ENCODE results near the gene CAMKK2.

The CAMKK2 gene

DNA sequence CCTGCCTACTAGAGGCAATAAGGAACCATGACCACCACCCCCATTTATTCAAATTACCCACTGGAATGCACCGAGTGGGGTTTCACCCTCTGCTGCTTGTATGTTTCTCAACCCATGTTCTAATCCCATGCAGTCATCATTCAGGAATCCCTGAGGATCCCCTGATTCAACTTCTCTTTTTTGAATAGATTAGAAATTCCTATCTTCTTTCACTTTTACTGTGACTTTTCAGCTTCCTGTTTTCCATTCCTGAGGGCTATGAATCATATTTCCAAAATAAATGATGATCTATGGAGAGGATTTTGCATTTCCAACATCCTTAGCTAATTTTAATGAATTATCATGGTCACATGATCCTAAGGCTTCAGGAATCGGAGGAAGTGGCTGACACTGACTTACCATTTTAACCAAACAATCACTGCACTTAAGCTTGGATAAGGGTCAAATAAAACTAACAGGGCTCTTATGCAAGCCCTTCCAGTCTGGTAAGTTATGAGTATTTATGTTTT, 105.9 kb downstream of the CAMKK2 start:
- peak; percentile 95 for DNase-seq (ENCODE audit: low read depth)
- TF ChIP-seq, protein P1, sequence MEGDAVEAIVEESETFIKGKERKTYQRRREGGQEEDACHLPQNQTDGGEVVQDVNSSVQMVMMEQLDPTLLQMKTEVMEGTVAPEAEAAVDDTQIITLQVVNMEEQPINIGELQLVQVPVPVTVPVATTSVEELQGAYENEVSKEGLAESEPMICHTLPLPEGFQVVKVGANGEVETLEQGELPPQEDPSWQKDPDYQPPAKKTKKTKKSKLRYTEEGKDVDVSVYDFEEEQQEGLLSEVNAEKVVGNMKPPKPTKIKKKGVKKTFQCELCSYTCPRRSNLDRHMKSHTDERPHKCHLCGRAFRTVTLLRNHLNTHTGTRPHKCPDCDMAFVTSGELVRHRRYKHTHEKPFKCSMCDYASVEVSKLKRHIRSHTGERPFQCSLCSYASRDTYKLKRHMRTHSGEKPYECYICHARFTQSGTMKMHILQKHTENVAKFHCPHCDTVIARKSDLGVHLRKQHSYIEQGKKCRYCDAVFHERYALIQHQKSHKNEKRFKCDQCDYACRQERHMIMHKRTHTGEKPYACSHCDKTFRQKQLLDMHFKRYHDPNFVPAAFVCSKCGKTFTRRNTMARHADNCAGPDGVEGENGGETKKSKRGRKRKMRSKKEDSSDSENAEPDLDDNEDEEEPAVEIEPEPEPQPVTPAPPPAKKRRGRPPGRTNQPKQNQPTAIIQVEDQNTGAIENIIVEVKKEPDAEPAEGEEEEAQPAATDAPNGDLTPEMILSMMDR (conservative IDR thresholded peaks at IDR 0.05; ENCODE audit: low read depth, low read length): no peak
- H3K4me3 ChIP-seq (ENCODE audit: low read depth, low read length): no peak overlapping the region

DNA sequence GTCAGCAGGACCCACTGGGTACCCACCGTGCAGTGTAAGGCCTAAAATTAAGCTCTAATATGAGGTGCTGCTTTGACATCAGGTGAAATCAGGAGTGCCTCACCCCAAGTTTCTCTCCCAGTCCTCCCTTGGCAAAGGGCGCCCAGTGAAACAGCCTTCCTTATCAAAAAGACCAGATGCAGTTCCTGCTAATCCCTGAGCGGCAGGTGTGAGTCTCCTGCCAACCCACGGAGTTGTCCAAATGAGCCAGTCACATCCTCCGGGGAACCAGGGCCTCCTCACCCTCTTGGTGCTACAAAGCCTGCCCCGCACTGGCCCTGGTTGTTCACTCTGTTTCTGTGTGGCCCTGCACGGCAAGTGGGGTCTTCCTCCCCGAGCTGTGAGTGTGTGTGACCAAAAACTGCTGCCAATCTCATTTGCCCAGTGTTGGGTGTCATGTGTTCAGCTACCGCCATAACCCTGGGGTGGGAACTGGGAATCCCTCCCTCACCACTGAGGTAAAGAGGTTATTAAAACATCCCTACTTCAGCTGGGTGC, 106.8 kb downstream of the CAMKK2 start:
- TF ChIP-seq, protein P1 (conservative IDR thresholded peaks at IDR 0.05; ENCODE audit: low read depth, low read length): no peak
- H3K4me3 ChIP-seq (ENCODE audit: low read depth, low read length): no peak overlapping the region
- DNase-seq (ENCODE audit: low read depth): no peak

DNA sequence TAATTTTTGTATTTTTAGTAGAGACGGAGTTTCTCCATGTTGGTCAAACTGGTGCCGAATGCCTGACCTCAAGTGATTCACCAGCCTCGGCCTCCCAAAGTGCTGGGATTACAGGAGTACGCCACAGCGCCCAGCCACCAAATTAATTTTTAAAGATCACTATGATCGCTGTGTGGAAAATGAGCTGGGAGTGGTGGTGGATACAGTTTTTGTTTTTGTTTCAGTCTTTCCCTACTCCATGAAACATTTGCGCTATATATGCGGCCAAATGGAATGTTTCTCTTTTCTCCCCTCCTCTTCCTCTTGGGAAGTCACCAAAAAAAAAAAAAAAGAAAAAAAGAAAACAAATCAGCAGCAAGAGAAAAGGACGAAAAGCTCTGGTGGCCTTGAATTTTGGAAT, 107.4 kb downstream of the CAMKK2 start:
- TF ChIP-seq, protein P1 (conservative IDR thresholded peaks at IDR 0.05; ENCODE audit: low read depth, low read length): no peak
- no peak overlapping the region for H3K4me3 ChIP-seq (ENCODE audit: low read depth, low read length)
- DNase-seq (ENCODE audit: low read depth): no peak

DNA sequence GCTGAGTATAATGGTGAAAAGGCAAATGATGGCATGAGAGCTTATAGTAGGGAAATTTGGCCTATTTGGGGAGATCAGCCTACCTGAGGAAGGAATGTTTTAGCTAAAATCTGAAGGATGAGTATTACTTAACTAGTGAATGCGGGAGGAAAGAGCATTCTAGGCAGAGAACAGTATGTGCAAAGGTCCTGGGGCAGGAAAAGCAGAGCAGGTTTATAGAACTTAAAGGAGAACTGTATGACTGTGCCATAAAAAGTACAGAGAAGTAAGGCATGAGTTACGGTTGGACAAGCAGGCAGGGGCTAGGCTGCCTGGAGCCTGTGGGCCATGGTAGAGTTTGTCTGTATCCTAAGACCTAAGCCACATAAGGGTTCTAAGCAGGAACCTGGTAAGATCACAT, 108.3 kb downstream of the CAMKK2 start:
- TF ChIP-seq, protein P1 (conservative IDR thresholded peaks at IDR 0.05; ENCODE audit: low read depth, low read length): no peak
- H3K4me3 ChIP-seq (ENCODE audit: low read depth, low read length): no peak overlapping the region
- DNase-seq (ENCODE audit: low read depth): no peak
